Cerebellar nuclear complex (tissue), 1 donor: ENCODE measurements around the gene MAEA.

ENCODE experiments used
- DNase-seq, 2 experiments: peaks; one replicate each; lab custom pipeline; 2025; lab: John Stamatoyannopoulos, UW

The MAEA gene

GRCh38 chr4:1249731-1250526, 39.8 kb upstream of the MAEA start:
- DNase-seq = no peak

GRCh38 chr4:1250527-1250812, 39.2 kb upstream of the MAEA start:
- no peak for DNase-seq

GRCh38 chr4:1250921-1251772, 38.5 kb upstream of the MAEA start:
- no peak for DNase-seq

GRCh38 chr4:1251773-1252066, 38.0 kb upstream of the MAEA start:
- DNase-seq = no peak

GRCh38 chr4:1252928-1253492, 36.7 kb upstream of the MAEA start:
- no peak for DNase-seq

- no peak for DNase-seq
These were observed 35.9 kb upstream of the MAEA start for GRCh38 chr4:1253831-1254230.

GRCh38 chr4:1255151-1255550, 34.5 kb upstream of the MAEA start:
- no peak for DNase-seq

GRCh38 chr4:1255699-1256098, 34.0 kb upstream of the MAEA start:
- DNase-seq = no peak

- DNase-seq = no peak
These were observed 31.2 kb upstream of the MAEA start for GRCh38 chr4:1258457-1258856.

- DNase-seq = no peak
These were observed 29.7 kb upstream of the MAEA start for GRCh38 chr4:1259966-1260365.

- no peak for DNase-seq
These were observed 29.1 kb upstream of the MAEA start for GRCh38 chr4:1260418-1261106.

GRCh38 chr4:1261107-1261928, 28.4 kb upstream of the MAEA start:
- no peak for DNase-seq

GRCh38 chr4:1264942-1265341, 24.7 kb upstream of the MAEA start:
- no peak for DNase-seq

- no peak for DNase-seq
These were observed 24.3 kb upstream of the MAEA start for GRCh38 chr4:1265351-1265750.

GRCh38 chr4:1266881-1267763, 22.6 kb upstream of the MAEA start:
- DNase-seq = no peak

GRCh38 chr4:1269209-1269608, 20.5 kb upstream of the MAEA start:
- DNase-seq = no peak

- DNase-seq = no peak
These were observed 18.0 kb upstream of the MAEA start for GRCh38 chr4:1271686-1272085.

GRCh38 chr4:1274871-1275270, 14.8 kb upstream of the MAEA start:
- no peak for DNase-seq

GRCh38 chr4:1276984-1277383, 12.7 kb upstream of the MAEA start:
- no peak for DNase-seq

- DNase-seq = no peak
These were observed 11.7 kb upstream of the MAEA start for GRCh38 chr4:1277667-1278665.
